Measurements from ENCODE around the gene RNF144A. TPM values are rescaled to one million over a fixed set of nuclear protein-coding genes. Genes with fewer than 3 reads are reported as not detected.

Gene RNF144A
- total and polyA plus RNA-seq, 2 donors (not counting 3 experiments of a cell fraction or from before 2014, with no cell fraction given), result 9.7 to 28.8 TPM

DNA sequence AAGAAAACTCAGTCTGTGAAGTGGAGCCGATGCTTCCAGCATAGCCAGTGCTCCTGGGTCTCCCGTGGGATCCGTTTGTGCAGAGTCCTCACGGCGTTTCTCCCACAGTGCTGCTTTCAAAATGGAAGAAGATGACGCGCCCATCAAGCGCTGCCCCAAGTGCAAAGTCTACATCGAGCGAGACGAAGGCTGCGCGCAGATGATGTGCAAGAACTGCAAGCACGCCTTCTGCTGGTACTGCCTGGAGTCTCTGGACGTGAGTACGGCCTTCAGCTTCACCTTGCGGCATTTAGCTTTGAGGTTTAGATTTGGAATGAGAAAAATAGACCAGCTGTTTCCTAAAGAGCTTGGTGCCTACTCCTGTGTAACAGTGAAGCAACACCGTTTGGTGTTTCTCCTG, 107.0 kb downstream of the RNF144A start:
- DNase-seq (ENCODE audit: low read depth, low spot score) (no peak), FAIRE-seq (no peak)
- POLR2A ChIA-PET, result no interaction called here
- no TSS peak for BruUV-seq (replicated peaks)
- CTCF ChIA-PET, result interaction anchor here (2.6 kb wide), 1 partner anchor 10 kb away, joined by 13 read pairs; no protein-coding TSS in a partner anchor
- Histone ChIP-seq H3K36me3 (ENCODE audit: control insufficient read depth in 2 of 2, extremely low read depth in 1 of 2, insufficient read depth in 2 of 2, low read length in 2 of 2) (no peaks in the 10 kb centered on the region), H4K20me1 (replicated peaks; ENCODE audit: control insufficient read depth, extremely low read depth, insufficient read depth, low read length) (no peaks in the 10 kb centered on the region), H3K9me3 (replicated peaks; ENCODE audit: control insufficient read depth, insufficient read depth, low read length) (no peaks in the 10 kb centered on the region), H3K4me3 (replicated peaks in 1 of 3; ENCODE audit: insufficient read depth in 1 of 3, low read depth in 1 of 3, low read length in 3 of 3) (no peak overlapping the region), H3K4me2 (ENCODE audit: insufficient read depth, low read length) (no peak overlapping the region), H3K9ac (replicated peaks; ENCODE audit: extremely low read depth, insufficient read depth, low read length) (no peak overlapping the region), H3K27ac (ENCODE audit: insufficient read depth, low read depth, low read length) (no peak overlapping the region), H3K9me1 (replicated peaks; ENCODE audit: control insufficient read depth, extremely low read depth, insufficient read depth, low read length) (no peaks in the 10 kb centered on the region), H2AFZ (ENCODE audit: low read depth, low read length) (no peak overlapping the region), H3K27me3 (ENCODE audit: control insufficient read depth in 2 of 2, insufficient read depth in 2 of 2, low read length in 2 of 2) (no peaks in the 10 kb centered on the region), H3K4me1 (ENCODE audit: control insufficient read depth, extremely low read depth, insufficient read depth, low read length) (peaks cover 9% of the 10 kb centered on the region), H3K79me2 (ENCODE audit: control insufficient read depth, insufficient read depth, low read length) (no peaks in the 10 kb centered on the region)
- TF ChIP-seq POLR2AphosphoS5 (IDR thresholded peaks at IDR 0.05; ENCODE audit: insufficient read depth, low read depth, low read length) (no peak), GATA2 (IDR thresholded peaks at IDR 0.05; ENCODE audit: insufficient read depth, insufficient read length, low read depth, low read length) (no peak), EZH2 (IDR thresholded peaks at IDR 0.05; ENCODE audit: borderline replicate concordance, low read depth, low read length, severe bottlenecking) (no peak), POLR2A (IDR thresholded peaks at IDR 0.05; ENCODE audit: low read depth, low read length) (no peak), JUN (IDR thresholded peaks at IDR 0.05; ENCODE audit: borderline replicate concordance, insufficient read depth, insufficient read length, low read depth) (no peak), MYC (IDR thresholded peaks at IDR 0.05; ENCODE audit: low read depth, low read length) (no peak), FOS (IDR thresholded peaks at IDR 0.05; ENCODE audit: borderline replicate concordance, insufficient read depth, low read length) (no peak)
- TF ChIP-seq, protein P1, sequence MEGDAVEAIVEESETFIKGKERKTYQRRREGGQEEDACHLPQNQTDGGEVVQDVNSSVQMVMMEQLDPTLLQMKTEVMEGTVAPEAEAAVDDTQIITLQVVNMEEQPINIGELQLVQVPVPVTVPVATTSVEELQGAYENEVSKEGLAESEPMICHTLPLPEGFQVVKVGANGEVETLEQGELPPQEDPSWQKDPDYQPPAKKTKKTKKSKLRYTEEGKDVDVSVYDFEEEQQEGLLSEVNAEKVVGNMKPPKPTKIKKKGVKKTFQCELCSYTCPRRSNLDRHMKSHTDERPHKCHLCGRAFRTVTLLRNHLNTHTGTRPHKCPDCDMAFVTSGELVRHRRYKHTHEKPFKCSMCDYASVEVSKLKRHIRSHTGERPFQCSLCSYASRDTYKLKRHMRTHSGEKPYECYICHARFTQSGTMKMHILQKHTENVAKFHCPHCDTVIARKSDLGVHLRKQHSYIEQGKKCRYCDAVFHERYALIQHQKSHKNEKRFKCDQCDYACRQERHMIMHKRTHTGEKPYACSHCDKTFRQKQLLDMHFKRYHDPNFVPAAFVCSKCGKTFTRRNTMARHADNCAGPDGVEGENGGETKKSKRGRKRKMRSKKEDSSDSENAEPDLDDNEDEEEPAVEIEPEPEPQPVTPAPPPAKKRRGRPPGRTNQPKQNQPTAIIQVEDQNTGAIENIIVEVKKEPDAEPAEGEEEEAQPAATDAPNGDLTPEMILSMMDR (IDR thresholded peaks at IDR 0.05; ENCODE audit: extremely low read depth in 1 of 2, insufficient read depth in 1 of 2, low read depth in 1 of 2, low read length in 2 of 2), result no peak
- TF ChIP-seq, protein P2, sequence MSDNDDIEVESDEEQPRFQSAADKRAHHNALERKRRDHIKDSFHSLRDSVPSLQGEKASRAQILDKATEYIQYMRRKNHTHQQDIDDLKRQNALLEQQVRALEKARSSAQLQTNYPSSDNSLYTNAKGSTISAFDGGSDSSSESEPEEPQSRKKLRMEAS (IDR thresholded peaks at IDR 0.05; ENCODE audit: insufficient read depth, insufficient read length), result no peak
- dilution Hi-C loops (cut with MboI; ENCODE audit: extremely low pct_ligation_motif_present, low sequenced_read_pairs), result no loop called here
- intact Hi-C loops (cut with micrococcal nuclease), result no loop called here

Data from endothelial cell of umbilical vein (primary cell).